SK-N-SH (cell line): ENCODE results near the gene LRRIQ1. TPM values are rescaled to one million over a fixed set of nuclear protein-coding genes. Genes with fewer than 3 reads are reported as not detected.

ENCODE experiments used
- CTCF ChIA-PET: fragments of 300-600, 350-600 bp; formaldehyde crosslinking; extraction: SDS; loops from one replicate; lab custom pipeline; 2021; lab: Yijun Ruan, JAX
- POLR2A ChIA-PET: fragments of 350-600 bp; sonication (Branson Sonifier 250); formaldehyde crosslinking; extraction: SDS; loops from one replicate; lab custom pipeline; 2020; ENCODE audit warnings: antibody characterized with exemption, inconsistent platforms; lab: Yijun Ruan, JAX
- DNase-seq: peaks from one replicate; pipeline ENCODE4 v3.0.0; 2012
- H2AFZ ChIP-seq: fragments of 200-600 bp; sonication (generic); 2 replicates; pipeline ENCODE4 v1.8.1; 2016; ENCODE audit warnings: antibody characterized with exemption, mild to moderate bottlenecking, low read depth
- H3F3A ChIP-seq: fragments of 200-600 bp; sonication (generic); replicated peaks from 2 replicates; pipeline ENCODE3; 2016; ENCODE audit warnings: antibody characterized with exemption, mild to moderate bottlenecking; ENCODE audit not compliant: insufficient read depth
- H3K27ac ChIP-seq, 2 experiments: fragments of 200-500 bp in 1 of 2; fragments of 200-600 bp in 1 of 2; sonication (Bioruptor generic) in 1 of 2; sonication (generic), shearing (Covaris generic) in 1 of 2; 2 replicates each; pipeline versions ENCODE4 v1.5.1 to v1.6.1; 2014 to 2016; ENCODE audit warnings: low read depth in 2 of 2, inconsistent platforms in 1 of 2, low read length in 1 of 2, mild to moderate bottlenecking in 1 of 2, mixed read lengths in 1 of 2
- H3K27me3 ChIP-seq: fragments of 200-600 bp; sonication (generic), shearing (Covaris generic); 2 replicates; pipeline ENCODE4 v1.6.1; 2016; ENCODE audit warnings: mixed run types; ENCODE audit not compliant: insufficient read depth
- H3K36me3 ChIP-seq, 2 experiments: fragments of 200-500 bp in 1 of 2; fragments of 200-600 bp in 1 of 2; sonication (Bioruptor generic) in 1 of 2; sonication (generic) in 1 of 2; replicated peaks in 1 of 2; 2 replicates each; pipeline versions ENCODE3 to v1.5.1; 2014 to 2016; ENCODE audit warnings: low read length in 1 of 2, mild to moderate bottlenecking in 1 of 2; ENCODE audit not compliant: insufficient read depth in 2 of 2, control insufficient read depth in 1 of 2
- H3K4me1 ChIP-seq, 2 experiments: fragments of 200-500 bp in 1 of 2; fragments of 200-600 bp in 1 of 2; sonication (Bioruptor generic) in 1 of 2; sonication (generic), shearing (Covaris generic) in 1 of 2; 2 replicates each; pipeline versions ENCODE4 v1.5.1 to v1.6.1; 2014 to 2016; ENCODE audit warnings: low read depth in 1 of 2, low read length in 1 of 2, mixed run types in 1 of 2; ENCODE audit not compliant: insufficient read depth in 2 of 2, control insufficient read depth in 1 of 2
- H3K4me2 ChIP-seq: fragments of 200-600 bp; sonication (generic), shearing (Covaris generic); 2 replicates; pipeline ENCODE4 v1.6.1; 2017; ENCODE audit warnings: mixed run types
- H3K4me3 ChIP-seq, 2 experiments: fragments of 200-500 bp in 1 of 2; fragments of 200-600 bp in 1 of 2; sonication (Bioruptor generic) in 1 of 2; sonication (generic), shearing (Covaris generic) in 1 of 2; 2 replicates each; pipeline versions ENCODE4 v1.5.1 to v1.8.1; 2014 to 2016; ENCODE audit warnings: low read depth in 2 of 2, inconsistent platforms in 1 of 2, low read length in 1 of 2, mild to moderate bottlenecking in 1 of 2, mixed read lengths in 1 of 2, moderate library complexity in 1 of 2
- H3K79me2 ChIP-seq: fragments of 200-600 bp; sonication (generic); 2 replicates; pipeline ENCODE4 v1.8.1; 2017; ENCODE audit warnings: mild to moderate bottlenecking; ENCODE audit not compliant: insufficient read depth
- H3K9ac ChIP-seq: fragments of 200-600 bp; sonication (generic); 2 replicates; pipeline ENCODE4 v1.6.1; 2017; ENCODE audit warnings: mixed run types
- H3K9me2 ChIP-seq: fragments of 200-600 bp; sonication (generic); 2 replicates; pipeline ENCODE4 v1.6.1; 2017; ENCODE audit warnings: mixed run types
- H3K9me3 ChIP-seq: fragments of 200-600 bp; sonication (generic); 2 replicates; pipeline ENCODE4 v1.6.1; 2017; ENCODE audit warnings: mixed run types, mild to moderate bottlenecking, moderate library complexity
- H4K20me1 ChIP-seq: fragments of 200-600 bp; sonication (generic); 2 replicates; pipeline ENCODE4 v1.6.1; 2017; ENCODE audit warnings: mild to moderate bottlenecking, mixed run types; ENCODE audit not compliant: insufficient read depth
- ELF1 ChIP-seq: IDR thresholded peaks from 2 replicates; pipeline ENCODE4 v1.4.0; 2012
- EZH2phosphoT487 ChIP-seq: fragments of 200-600 bp; sonication (generic); IDR thresholded peaks from 2 replicates; pipeline ENCODE4 v1.6.1; 2017; ENCODE audit warnings: low read depth, mixed run types, mild to moderate bottlenecking, antibody characterized with exemption, moderate library complexity, borderline replicate concordance
- FOXJ3 ChIP-seq: sonication (generic); formaldehyde crosslinking; IDR thresholded peaks from 2 replicates; pipeline ENCODE4 v1.5.1; 2020; ENCODE audit warnings: mild to moderate bottlenecking, missing genetic modification reagents
- GABPA ChIP-seq: IDR thresholded peaks from 2 replicates; pipeline ENCODE4 v1.4.0; 2012; ENCODE audit warnings: low read depth, mild to moderate bottlenecking
- GATA2 ChIP-seq: sonication (generic); formaldehyde crosslinking; IDR thresholded peaks from 2 replicates; pipeline ENCODE4 v1.5.0; 2020; ENCODE audit warnings: mild to moderate bottlenecking, missing genetic modification reagents
- JUND ChIP-seq: IDR thresholded peaks from 2 replicates; pipeline ENCODE4 v1.4.0; 2012
- MEF2A ChIP-seq: IDR thresholded peaks from 2 replicates; pipeline ENCODE4 v1.4.0; 2012; ENCODE audit warnings: low read depth, borderline replicate concordance
- MXI1 ChIP-seq: IDR thresholded peaks from 2 replicates; pipeline ENCODE4 v1.6.1; 2012; ENCODE audit warnings: mild to moderate bottlenecking, low read depth, low read length, improper control_type of control experiment
- NFIC ChIP-seq: IDR thresholded peaks from 2 replicates; pipeline ENCODE4 v1.4.0; 2012; ENCODE audit warnings: borderline replicate concordance
- NRF1 ChIP-seq: IDR thresholded peaks from 2 replicates; pipeline ENCODE4 v1.6.1; 2012; ENCODE audit warnings: low read depth, mild to moderate bottlenecking, low read length
- RCOR1 ChIP-seq: fragments of 150-350 bp; IDR thresholded peaks from 2 replicates; pipeline ENCODE4 v1.6.1; 2017; ENCODE audit warnings: antibody characterized with exemption, low read length
- RXRA ChIP-seq: IDR thresholded peaks from 2 replicates; pipeline ENCODE4 v1.4.0; 2012; ENCODE audit warnings: low read depth, mild to moderate bottlenecking, borderline replicate concordance
- SIN3A ChIP-seq: IDR thresholded peaks from 2 replicates; pipeline ENCODE4 v1.6.1; 2012; ENCODE audit warnings: low read depth, mild to moderate bottlenecking, low read length, moderate library complexity, borderline replicate concordance
- SMC3 ChIP-seq: IDR thresholded peaks from 2 replicates; pipeline ENCODE4 v1.6.1; 2012; ENCODE audit warnings: low read depth, low read length, improper control_type of control experiment
- TCF12 ChIP-seq: IDR thresholded peaks from 2 replicates; pipeline ENCODE4 v1.4.0; 2012
- YY1 ChIP-seq: IDR thresholded peaks from 2 replicates; pipeline ENCODE4 v1.4.0; 2012; ENCODE audit warnings: low read depth, mild to moderate bottlenecking
- WGBS: methylation state at CpG from one replicate; pipeline ENCODE4 v1.1.6; 2017; ENCODE audit warnings: low lambda C conversion rate; 5-methylcytosine and 5-hydroxymethylcytosine counted together
- polyA plus RNA-seq, 3 experiments: library from polyadenylated mRNA; depleted of rRNA; stranded (reverse); fragments of >200 nt; gene quantifications; 2 replicates each; pipeline ENCODE4 v1.2.3, GENCODE V29; 2012
- TF ChIP-seq, protein P1 (sequence below): IDR thresholded peaks from 2 replicates; pipeline ENCODE4 v1.6.1; 2012; ENCODE audit warnings: mild to moderate bottlenecking, low read depth, low read length, moderate library complexity
- TF ChIP-seq, protein P2 (sequence below): IDR thresholded peaks from 2 replicates; pipeline ENCODE4 v1.4.0; 2012; ENCODE audit warnings: low read depth, borderline replicate concordance
- TF ChIP-seq, protein P3 (sequence below): fragments of 150-350 bp; IDR thresholded peaks from 2 replicates; pipeline ENCODE4 v1.6.1; 2017; ENCODE audit warnings: antibody characterized with exemption, low read length, low read depth, borderline replicate concordance
- TF ChIP-seq, protein P4 (sequence below): IDR thresholded peaks from 2 replicates; pipeline ENCODE4 v1.4.0; 2012; ENCODE audit warnings: low read depth, borderline replicate concordance
- TF ChIP-seq, protein P5 (sequence below): IDR thresholded peaks from 2 replicates; pipeline ENCODE4 v1.4.0; 2012; ENCODE audit warnings: low read depth
- TF ChIP-seq, protein P6 (sequence below): fragments of 150-350 bp; IDR thresholded peaks from 2 replicates; pipeline ENCODE4 v1.6.1; 2016; ENCODE audit warnings: mild to moderate bottlenecking, low read depth, low read length

LRRIQ1 gene
- polyA plus RNA-seq, 1 of the 3 experiments (the other 2 are of a cell fraction) = 0.39 TPM

DNA sequence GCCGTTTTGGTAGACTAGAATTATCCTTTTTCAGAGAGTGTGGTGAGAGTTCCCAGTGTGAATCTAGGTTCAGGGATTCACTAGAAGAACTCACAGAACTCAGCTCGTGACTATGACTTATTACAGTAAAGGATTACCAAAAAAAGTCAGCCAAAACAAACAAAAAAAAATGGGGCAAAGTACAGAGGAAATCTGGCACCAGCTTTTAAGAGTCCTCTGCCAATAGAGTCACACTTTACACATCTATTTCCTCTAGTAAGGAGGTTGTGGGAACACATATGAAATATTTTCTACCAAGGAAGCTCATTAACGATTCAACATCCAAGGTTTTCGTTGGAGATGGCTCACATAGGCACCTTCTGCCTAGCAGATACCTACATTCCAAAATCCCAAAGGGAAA, 28.3 kb upstream of the LRRIQ1 start (continued):
- TF ChIP-seq SIN3A (no peak), TCF12 (no peak), SMC3 (no peak), NFIC (no peak), RXRA (no peak), FOXJ3 (CRISPR knock-in tag) (no peak)

DNA sequence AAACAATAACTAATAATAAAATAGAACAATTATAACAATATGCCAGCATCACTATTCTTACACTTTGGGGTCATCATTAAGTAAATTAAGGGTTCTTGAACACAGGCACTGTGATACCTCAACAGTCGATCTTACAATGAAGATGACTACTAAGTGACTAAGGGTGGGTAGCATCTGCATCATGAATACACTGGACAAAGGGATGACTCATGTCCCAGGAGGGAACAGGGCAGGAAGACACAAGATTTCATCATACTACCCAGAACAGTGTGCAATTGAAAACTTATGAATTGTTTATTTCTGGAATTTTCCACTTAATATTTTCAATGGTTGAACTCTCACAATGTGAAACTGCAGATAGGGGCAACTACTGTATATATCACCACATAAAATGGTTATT, 19.7 kb upstream of the LRRIQ1 start:
- DNase-seq = no peak
- H3K4me3 ChIP-seq = no peak overlapping the region
- POLR2A ChIA-PET = no interaction called here
- no peak overlapping the region for H2AFZ ChIP-seq
- no peak overlapping the region for H3K4me2 ChIP-seq
- H3K79me2 ChIP-seq = no peaks in the 10 kb centered on the region; the same call in 1 of the 2 replicates
- H3K9me2 ChIP-seq = no peaks in the 10 kb centered on the region
- WGBS = 7% methylated on average over 1 of the region's 1 CpG
- CTCF ChIA-PET = interaction anchor here (0.9 to 3.0 kb wide), 2 partner anchors 12 to 41 kb away, joined by 4 to 16 read pairs; no protein-coding TSS in a partner anchor
- H3K27ac ChIP-seq = peak overlapping the region in 1 of 2 experiments; percentile 46; a peak in 1 of 4 replicates
- H3K9ac ChIP-seq = no peak overlapping the region
- H3F3A ChIP-seq = peaks cover 6% of the 10 kb centered on the region
- H3K9me3 ChIP-seq = no peaks in the 10 kb centered on the region
- no peaks in the 10 kb centered on the region for H3K36me3 ChIP-seq
- H3K27me3 ChIP-seq = no peaks in the 10 kb centered on the region
- peaks cover 0 to 3% of the 10 kb centered on the region in 2 experiments; a peak in 1 of 4 replicates for H3K4me1 ChIP-seq
- no peaks in the 10 kb centered on the region for H4K20me1 ChIP-seq
- TF ChIP-seq MXI1 (no peak), YY1 (no peak), MEF2A (no peak), NFIC (no peak), NRF1 (no peak), RXRA (no peak), SMC3 (no peak), GATA2 (CRISPR knock-in tag) (no peak), SIN3A (no peak), JUND (peak; percentile 89), ELF1 (no peak), GABPA (no peak), RCOR1 (no peak), EZH2phosphoT487 (no peak)
- TF ChIP-seq, protein P1, sequence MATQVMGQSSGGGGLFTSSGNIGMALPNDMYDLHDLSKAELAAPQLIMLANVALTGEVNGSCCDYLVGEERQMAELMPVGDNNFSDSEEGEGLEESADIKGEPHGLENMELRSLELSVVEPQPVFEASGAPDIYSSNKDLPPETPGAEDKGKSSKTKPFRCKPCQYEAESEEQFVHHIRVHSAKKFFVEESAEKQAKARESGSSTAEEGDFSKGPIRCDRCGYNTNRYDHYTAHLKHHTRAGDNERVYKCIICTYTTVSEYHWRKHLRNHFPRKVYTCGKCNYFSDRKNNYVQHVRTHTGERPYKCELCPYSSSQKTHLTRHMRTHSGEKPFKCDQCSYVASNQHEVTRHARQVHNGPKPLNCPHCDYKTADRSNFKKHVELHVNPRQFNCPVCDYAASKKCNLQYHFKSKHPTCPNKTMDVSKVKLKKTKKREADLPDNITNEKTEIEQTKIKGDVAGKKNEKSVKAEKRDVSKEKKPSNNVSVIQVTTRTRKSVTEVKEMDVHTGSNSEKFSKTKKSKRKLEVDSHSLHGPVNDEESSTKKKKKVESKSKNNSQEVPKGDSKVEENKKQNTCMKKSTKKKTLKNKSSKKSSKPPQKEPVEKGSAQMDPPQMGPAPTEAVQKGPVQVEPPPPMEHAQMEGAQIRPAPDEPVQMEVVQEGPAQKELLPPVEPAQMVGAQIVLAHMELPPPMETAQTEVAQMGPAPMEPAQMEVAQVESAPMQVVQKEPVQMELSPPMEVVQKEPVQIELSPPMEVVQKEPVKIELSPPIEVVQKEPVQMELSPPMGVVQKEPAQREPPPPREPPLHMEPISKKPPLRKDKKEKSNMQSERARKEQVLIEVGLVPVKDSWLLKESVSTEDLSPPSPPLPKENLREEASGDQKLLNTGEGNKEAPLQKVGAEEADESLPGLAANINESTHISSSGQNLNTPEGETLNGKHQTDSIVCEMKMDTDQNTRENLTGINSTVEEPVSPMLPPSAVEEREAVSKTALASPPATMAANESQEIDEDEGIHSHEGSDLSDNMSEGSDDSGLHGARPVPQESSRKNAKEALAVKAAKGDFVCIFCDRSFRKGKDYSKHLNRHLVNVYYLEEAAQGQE = no peak
- TF ChIP-seq, protein P2, sequence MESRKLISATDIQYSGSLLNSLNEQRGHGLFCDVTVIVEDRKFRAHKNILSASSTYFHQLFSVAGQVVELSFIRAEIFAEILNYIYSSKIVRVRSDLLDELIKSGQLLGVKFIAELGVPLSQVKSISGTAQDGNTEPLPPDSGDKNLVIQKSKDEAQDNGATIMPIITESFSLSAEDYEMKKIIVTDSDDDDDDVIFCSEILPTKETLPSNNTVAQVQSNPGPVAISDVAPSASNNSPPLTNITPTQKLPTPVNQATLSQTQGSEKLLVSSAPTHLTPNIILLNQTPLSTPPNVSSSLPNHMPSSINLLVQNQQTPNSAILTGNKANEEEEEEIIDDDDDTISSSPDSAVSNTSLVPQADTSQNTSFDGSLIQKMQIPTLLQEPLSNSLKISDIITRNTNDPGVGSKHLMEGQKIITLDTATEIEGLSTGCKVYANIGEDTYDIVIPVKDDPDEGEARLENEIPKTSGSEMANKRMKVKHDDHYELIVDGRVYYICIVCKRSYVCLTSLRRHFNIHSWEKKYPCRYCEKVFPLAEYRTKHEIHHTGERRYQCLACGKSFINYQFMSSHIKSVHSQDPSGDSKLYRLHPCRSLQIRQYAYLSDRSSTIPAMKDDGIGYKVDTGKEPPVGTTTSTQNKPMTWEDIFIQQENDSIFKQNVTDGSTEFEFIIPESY = no peak
- TF ChIP-seq, protein P3, sequence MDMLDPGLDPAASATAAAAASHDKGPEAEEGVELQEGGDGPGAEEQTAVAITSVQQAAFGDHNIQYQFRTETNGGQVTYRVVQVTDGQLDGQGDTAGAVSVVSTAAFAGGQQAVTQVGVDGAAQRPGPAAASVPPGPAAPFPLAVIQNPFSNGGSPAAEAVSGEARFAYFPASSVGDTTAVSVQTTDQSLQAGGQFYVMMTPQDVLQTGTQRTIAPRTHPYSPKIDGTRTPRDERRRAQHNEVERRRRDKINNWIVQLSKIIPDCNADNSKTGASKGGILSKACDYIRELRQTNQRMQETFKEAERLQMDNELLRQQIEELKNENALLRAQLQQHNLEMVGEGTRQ = no peak
- TF ChIP-seq, protein P4, sequence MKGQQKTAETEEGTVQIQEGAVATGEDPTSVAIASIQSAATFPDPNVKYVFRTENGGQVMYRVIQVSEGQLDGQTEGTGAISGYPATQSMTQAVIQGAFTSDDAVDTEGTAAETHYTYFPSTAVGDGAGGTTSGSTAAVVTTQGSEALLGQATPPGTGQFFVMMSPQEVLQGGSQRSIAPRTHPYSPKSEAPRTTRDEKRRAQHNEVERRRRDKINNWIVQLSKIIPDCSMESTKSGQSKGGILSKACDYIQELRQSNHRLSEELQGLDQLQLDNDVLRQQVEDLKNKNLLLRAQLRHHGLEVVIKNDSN = no peak
- TF ChIP-seq, protein P5, sequence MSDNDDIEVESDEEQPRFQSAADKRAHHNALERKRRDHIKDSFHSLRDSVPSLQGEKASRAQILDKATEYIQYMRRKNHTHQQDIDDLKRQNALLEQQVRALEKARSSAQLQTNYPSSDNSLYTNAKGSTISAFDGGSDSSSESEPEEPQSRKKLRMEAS = peak; percentile 67
- TF ChIP-seq, protein P6, sequence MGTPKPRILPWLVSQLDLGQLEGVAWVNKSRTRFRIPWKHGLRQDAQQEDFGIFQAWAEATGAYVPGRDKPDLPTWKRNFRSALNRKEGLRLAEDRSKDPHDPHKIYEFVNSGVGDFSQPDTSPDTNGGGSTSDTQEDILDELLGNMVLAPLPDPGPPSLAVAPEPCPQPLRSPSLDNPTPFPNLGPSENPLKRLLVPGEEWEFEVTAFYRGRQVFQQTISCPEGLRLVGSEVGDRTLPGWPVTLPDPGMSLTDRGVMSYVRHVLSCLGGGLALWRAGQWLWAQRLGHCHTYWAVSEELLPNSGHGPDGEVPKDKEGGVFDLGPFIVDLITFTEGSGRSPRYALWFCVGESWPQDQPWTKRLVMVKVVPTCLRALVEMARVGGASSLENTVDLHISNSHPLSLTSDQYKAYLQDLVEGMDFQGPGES = no peak
